GM19468 (cell line): ENCODE measurements around the gene MOSMO.
"Not testable (repeated sequence)": the region's sequence is repeated elsewhere in the genome, so short reads cannot be mapped to it uniquely, and the experiment has no call there.

Experiments
- ATAC-seq: cut with Tn5 transposase; IDR thresholded peaks from one replicate; pipeline ENCODE4 v1.9.1; 2021; ENCODE audit warnings: mild to moderate bottlenecking, moderate library complexity, moderate number of reproducible peaks; ENCODE audit not compliant: unreplicated experiment; ENCODE audit errors: extremely low read depth

The MOSMO gene

DNA sequence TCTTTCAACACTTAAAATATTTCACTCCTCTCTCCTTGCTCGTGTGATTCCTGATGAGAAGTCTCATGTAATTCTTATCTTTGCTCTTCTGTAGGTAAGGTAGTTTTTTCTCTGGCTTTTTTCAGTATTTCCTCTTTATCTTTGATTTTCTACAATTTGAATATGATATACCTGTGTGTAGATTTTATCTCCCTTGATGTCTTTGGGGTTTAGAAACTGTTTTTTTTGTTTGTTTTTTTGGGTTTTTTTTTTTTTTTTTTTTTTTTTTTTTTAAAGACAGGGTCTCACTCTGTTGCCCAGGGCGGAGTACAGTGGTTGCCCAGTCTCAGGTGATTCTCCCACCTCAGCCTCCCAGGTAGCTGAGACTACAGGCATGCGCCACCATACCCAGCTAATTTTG is 26.6 kb downstream of the MOSMO start:
- ATAC-seq = no peak

GRCh38 chr16:22035153-22035552 is 27.2 kb downstream of the MOSMO start:
- no peak for ATAC-seq

DNA sequence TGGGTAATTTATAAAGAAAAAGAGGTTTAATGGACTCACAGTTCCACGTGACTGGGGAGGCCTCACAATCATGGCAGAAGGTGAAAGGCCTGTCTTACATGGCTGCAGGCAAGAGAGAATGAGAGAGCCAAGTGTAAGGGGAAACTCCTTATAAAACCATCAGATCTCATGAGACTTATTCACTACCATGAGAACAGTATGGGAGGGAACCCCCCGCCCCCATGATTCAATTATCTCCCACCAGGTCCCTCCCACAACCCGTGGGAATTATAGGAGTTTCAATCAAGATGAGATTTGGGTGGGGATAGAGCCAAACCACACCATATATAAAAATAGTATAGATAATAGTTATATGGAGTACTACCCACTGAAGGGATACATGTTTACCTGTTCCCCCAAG is 36.0 kb downstream of the MOSMO start:
- not testable (repeated sequence) for ATAC-seq

GRCh38 chr16:22045888-22046287 is 38.0 kb downstream of the MOSMO start:
- ATAC-seq = not testable (repeated sequence)

- ATAC-seq = no peak
These were observed 43.1 kb downstream of the MOSMO start for GRCh38 chr16:22050963-22051362.

DNA sequence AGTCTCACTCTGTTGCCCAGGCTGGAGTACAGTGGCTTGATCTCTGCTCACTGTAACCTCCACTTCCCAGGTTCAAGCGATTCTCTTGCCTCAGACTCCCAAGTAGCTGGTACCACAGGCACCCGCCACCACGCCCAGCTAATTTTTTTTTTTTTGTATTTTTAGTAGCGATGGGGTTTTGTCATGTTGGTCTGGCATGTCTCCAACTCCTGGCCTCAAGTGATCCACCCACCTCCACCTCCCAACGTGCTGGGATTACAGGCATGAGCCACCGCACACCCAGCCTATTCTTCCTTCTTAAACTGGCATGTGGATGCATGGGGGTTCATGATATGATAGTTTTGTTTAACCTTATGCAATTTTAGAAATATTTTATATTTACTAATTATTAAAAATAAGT is 45.1 kb downstream of the MOSMO start:
- ATAC-seq = no peak

- ATAC-seq = no peak
These were observed 46.0 kb downstream of the MOSMO start for GRCh38 chr16:22053921-22054341.

DNA sequence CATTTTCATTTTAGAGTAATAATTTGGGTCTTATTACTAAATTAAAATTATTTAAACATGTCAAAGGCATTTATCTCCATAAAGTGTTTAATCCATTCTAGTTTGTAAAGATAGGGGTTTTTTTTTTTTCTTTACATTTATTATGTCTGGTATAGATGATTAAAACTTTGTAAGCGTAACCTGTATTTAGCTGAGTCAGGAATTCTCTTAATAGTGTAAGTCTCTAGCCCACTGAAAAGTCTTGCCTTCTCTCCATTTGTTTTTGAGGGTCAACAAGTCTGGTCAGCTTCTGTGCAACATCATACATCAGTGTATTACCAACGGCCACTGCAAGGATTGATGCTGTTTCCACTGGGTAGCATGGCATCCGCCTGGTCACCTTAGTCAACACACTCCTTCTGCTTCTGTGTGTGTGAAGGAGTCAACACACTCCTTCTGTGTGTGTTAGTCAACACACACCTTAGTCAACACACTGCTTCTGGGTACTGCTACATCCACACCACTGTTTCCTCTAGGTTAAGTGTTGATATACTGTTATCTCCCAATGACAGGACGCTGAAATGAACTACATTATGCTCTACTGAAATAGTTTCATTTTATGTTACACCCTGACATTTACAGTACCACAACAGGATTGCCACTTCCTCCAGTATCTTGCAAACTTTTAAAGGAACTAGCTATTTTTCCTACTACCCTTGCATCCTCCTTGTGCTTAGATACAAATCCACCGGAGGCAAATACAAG is 47.1 kb downstream of the MOSMO start:
- no peak for ATAC-seq

DNA sequence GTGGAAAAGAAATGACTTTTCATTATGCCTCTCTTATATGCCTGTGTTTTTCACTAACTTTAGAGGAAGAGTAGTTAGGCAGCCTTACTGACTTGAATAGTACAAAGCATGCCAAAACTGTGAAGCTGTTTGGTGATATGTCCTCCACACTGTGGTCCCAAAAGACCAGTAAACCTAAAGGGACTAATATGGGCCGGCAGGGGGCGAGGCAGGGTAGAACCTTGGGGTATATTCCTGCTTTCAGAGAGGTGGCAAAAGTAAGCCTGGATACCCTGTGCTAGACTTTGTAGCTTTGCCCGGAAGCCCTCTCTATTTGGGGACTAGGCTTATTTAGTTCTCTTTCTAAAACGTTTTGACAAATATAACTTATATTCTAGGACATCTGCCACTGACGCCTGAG is 48.0 kb downstream of the MOSMO start:
- no peak for ATAC-seq

DNA sequence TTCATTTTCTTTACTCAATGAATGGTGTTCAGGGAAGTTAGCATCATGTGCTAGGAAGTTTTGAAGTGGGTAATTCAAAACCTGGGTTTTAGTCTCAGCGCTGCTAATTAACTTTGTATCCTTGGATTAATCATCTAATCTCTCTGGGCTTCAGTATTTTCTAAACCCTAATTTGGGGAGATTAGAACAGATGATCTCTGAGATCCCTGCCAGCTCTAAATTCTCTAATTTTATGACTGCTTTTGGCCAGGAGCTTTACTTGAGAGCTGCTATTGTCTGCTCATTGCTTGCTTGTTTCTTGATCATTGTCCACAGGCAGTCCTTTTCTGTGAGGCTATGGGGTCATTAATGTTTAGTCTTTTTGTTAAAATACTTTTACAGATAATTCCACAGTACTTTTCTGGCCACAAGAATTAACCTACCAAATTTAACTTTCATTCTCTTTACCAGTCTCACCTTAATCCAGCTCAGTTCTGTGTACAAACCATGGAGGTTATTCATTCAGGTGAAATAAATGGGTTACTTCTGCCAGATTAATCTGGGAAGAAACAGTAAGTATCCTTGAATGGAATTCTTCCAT is 56.1 kb downstream of the MOSMO start:
- ATAC-seq = no peak

GRCh38 chr16:22065252-22065651 is 57.3 kb downstream of the MOSMO start:
- no peak for ATAC-seq

DNA sequence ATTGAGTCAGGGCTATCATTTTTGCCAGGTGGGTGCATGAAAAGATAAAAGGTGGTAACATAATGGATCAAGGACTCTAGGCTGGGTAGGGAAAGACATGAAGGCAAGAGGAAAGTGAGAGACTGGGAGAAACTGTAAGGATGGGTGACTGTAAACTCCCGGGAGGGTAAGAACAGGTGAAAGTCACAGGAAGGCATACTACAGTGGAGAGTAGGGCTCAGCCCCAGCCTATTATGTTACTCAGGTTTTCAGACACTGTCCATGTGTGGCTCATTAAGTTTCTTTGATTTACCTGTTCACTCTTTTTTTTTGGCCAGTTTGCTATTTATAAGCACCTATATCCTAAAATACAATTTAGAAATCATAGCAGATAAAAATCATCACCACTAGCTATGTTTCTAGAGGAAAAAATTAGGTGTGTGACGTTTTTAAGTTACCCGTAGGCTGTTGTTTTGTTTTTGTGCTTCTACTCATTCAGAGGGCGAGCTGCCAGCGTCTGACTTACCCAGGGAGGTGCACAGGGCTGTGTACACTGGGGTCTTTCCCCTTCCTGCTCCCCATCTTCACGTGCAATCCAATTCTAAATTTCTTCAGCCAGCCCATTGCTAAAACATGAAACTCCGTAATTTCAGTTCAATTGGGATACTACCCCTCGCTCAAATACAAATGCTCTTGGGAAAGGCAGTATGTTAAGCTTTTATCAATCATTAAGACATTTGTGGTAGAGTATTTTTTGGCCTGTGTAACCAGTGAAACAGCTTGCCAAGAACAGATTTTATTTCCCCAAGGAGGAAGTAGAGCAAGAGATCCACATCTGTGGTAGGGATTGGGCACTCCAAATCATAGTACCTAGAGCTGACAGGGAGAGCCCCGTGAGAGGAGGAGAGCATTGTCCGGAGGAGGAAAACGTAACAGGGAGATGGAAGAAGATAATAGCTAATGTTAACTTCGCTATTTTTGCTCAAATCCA is 62.7 kb downstream of the MOSMO start:
- no peak for ATAC-seq

GRCh38 chr16:22071331-22071910 is 63.5 kb downstream of the MOSMO start:
- no peak for ATAC-seq

- no peak for ATAC-seq
These were observed 65.4 kb downstream of the MOSMO start for GRCh38 chr16:22073350-22073749.

GRCh38 chr16:22075043-22075757 is 67.3 kb downstream of the MOSMO start:
- no peak for ATAC-seq

- no peak for ATAC-seq
These were observed 67.9 kb downstream of the MOSMO start for GRCh38 chr16:22075776-22076175.

DNA sequence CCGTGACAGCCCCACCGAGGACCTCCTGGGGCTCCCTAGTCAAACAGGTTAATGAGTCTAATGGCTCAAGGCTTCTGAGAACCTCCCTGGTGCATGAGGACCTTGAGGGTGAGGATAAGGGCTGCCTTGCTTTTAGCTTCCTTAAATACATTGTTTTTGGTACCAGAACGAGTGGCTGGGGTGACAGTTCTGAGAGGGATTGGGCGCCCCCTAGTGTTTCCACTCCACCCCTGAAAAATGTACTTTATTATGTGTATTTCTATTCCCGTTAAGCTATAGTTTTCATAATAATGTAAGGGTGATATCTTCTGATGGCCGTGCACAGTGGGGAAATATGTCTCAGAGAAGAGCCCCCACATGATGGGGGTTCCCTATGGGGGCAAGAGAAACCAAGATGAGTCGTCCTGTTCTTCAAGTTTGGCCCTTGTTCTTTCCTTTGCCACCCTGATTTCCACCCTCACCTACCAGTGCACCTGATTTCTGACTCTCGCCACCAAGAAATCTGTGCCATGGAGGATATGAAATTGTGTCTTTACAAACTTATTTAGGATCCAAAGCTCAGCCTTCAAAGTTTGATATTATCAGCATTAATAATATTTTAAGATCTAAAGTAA is 69.9 kb downstream of the MOSMO start:
- no peak for ATAC-seq

- ATAC-seq = no peak
These were observed 70.7 kb downstream of the MOSMO start for GRCh38 chr16:22078656-22079055.

DNA sequence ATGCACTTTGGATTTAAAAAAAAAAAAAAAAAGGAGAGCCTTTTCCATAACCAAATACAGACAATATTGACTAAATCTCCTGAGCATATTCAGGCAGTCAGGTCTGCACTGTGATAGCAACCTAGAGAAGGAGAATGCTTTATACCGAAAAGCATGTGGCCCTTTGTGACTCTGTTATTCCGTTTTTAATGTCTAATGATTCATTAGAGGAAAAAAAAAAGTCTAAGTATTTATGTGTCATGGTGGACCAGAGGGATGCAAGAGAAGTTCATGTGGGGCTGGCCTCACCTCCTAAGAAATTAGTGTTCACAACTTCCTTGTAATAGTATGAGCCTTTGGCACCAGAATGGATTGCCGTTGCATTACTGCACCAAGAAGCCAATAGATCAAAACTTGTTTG is 73.1 kb downstream of the MOSMO start:
- no peak for ATAC-seq

DNA sequence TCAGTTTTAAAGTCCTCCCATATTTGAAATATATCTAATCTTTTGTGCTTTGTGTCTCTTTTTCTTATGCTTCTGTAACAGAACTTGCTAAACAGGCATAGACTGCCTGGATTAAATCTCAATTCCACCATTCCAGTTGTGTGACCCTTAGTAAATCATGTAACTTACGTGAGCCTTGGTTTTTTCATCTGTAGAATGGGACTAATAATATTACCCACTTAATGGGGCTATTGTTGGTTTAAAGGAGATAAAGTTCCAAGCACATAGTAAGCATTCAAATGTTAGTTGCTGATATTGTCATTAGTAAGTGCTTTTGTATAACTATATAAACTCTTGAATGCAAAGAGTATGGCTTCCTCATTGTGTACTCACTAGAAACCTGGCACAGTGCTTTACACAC is 78.5 kb downstream of the MOSMO start:
- no peak for ATAC-seq
